Kidney epithelial cell (primary cell): ENCODE results near the gene TRIM8. TPM values are rescaled to one million over a fixed set of nuclear protein-coding genes. Genes with fewer than 3 reads are reported as not detected.
"Not testable (repeated sequence)": the region's sequence is repeated elsewhere in the genome, so short reads cannot be mapped to it uniquely, and the experiment has no call there.

ENCODE experiments used
- DNase-seq: peaks from one replicate; pipeline ENCODE4 v3.0.0-alpha.2; 2010; ENCODE audit warnings: low read depth
- H3K27me3 ChIP-seq: 2 replicates; pipeline ENCODE4 v1.6.0; 2011; ENCODE audit warnings: low read length; ENCODE audit not compliant: control insufficient read depth, insufficient read depth
- H3K36me3 ChIP-seq: 2 replicates; pipeline ENCODE4 v1.5.1; 2011; ENCODE audit warnings: low read length; ENCODE audit not compliant: control insufficient read depth, insufficient read depth
- H3K4me3 ChIP-seq: 2 replicates; pipeline ENCODE4 v1.5.1; 2011; ENCODE audit warnings: low read depth, mild to moderate bottlenecking, control low read depth, low read length
- total RNA-seq: library from RNA; depleted of rRNA; stranded (reverse); fragments of >200 nt; gene quantifications from 2 replicates; pipeline ENCODE4 v1.2.3, GENCODE V29; 2015
- TF ChIP-seq, protein P1 (sequence below): IDR thresholded peaks from 2 replicates; pipeline ENCODE4 v1.5.1; 2011; ENCODE audit warnings: mild to moderate bottlenecking, moderate library complexity, low read length, control low read depth, inconsistent platforms; ENCODE audit not compliant: insufficient read depth, poor library complexity, severe bottlenecking

Gene TRIM8
- total RNA-seq, 1 donor from 2014 or later, result 393 TPM

DNA sequence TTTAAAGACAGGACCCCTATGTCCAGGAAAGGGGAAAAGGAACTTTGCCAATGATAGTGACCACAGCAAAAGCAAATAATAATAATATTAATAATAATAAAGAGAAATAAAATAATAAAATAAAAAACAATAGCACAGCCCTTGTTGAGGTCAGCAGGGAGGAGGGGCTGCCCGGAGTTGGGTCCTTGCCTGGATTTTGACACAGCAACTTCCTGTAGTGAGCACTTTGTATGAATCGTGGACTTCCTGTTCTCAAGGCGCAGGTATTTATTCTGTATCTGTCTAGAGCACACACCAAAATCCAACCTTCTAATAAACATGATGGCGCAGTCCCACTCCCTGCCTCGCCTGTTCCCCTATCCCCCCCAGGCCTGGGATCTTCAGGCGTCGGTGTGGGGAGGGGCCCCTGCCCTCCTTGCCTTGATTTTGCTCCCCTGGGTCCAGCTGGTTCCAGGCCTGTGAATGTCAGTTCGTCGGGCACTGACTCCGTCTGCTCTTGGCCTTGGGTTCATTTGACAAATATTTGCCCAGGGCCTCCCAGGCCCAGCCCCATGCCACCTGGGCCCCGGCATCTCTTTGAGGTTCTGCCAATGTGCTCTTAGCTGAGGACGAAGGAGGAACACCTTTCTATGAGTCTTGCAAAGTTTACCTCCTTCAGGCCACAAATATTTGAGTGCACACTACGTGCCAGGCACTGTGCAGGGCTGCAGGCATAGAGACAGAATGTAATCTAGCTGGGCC is 13.9 kb downstream of the TRIM8 start:
- no peak overlapping the region for H3K4me3 ChIP-seq
- peaks cover 2% of the 10 kb centered on the region for H3K36me3 ChIP-seq
- no peaks in the 10 kb centered on the region for H3K27me3 ChIP-seq
- TF ChIP-seq, protein P1, sequence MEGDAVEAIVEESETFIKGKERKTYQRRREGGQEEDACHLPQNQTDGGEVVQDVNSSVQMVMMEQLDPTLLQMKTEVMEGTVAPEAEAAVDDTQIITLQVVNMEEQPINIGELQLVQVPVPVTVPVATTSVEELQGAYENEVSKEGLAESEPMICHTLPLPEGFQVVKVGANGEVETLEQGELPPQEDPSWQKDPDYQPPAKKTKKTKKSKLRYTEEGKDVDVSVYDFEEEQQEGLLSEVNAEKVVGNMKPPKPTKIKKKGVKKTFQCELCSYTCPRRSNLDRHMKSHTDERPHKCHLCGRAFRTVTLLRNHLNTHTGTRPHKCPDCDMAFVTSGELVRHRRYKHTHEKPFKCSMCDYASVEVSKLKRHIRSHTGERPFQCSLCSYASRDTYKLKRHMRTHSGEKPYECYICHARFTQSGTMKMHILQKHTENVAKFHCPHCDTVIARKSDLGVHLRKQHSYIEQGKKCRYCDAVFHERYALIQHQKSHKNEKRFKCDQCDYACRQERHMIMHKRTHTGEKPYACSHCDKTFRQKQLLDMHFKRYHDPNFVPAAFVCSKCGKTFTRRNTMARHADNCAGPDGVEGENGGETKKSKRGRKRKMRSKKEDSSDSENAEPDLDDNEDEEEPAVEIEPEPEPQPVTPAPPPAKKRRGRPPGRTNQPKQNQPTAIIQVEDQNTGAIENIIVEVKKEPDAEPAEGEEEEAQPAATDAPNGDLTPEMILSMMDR, result no peak
- no peak for DNase-seq

DNA sequence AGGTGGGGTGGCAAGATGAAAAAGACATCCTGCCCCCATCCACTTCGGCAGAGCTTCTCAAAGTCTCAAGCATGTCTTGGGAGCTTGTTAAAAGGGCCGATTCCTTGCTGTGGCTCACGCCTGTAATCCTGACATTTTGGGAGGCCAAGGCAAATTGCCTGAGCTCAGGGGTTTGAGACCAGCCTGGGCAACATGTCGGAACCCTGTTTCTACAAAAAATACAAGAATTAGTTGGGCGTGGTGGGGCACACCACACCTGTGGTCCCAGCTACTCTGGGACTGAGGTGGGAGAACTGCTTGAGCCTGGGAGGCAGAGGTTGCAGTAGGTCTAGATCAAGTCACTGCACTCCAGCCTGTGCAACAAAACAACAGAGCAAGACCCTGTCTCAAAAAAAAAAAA is 14.5 kb downstream of the TRIM8 start:
- TF ChIP-seq, protein P1, result no peak
- H3K27me3 ChIP-seq, result no peaks in the 10 kb centered on the region
- no peak for DNase-seq
- H3K36me3 ChIP-seq, result peaks cover 1% of the 10 kb centered on the region
- H3K4me3 ChIP-seq, result no peak overlapping the region

DNA sequence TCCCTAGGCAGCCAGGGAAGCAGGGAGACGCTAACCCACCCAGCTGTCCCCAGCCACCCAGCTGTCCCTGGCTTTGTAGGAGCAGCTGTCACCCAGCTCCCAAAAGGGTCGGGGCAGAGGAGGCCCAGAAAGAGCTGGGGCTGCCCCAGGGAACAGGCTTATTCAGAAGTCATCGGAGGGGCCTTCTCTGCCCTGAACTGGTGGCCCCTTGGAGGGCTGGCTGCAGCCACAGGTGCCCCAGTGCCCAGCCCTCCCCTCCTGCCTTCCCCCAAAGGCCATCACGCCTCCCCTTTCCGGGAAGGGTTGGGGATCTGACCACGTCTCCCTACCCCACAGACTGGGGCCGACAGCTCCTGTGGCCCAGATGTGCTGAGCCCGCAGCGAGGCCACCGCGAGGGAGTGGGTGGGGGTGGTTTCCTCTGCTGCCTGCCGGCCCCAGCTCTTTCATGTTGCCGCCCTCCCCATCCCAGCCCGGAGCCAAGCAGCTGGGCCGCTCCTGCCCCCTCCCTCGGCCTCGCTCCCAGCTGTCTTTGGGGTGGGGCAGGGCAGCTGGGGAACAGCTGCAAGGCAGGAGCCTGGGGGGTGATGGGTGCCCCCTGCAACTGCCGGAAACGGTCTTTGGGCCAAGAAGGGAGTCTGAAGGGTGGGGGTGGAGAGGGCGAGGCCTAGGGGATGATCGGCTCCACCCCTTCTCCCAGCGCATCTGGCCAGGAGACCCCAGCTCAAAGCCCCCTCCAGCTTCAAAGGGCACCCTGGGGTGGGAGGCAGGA is 16.8 kb downstream of the TRIM8 start:
- TF ChIP-seq, protein P1, result no peak
- no peaks in the 10 kb centered on the region for H3K27me3 ChIP-seq
- no peak overlapping the region for H3K4me3 ChIP-seq
- DNase-seq, result no peak
- H3K36me3 ChIP-seq, result peaks cover 1% of the 10 kb centered on the region

DNA sequence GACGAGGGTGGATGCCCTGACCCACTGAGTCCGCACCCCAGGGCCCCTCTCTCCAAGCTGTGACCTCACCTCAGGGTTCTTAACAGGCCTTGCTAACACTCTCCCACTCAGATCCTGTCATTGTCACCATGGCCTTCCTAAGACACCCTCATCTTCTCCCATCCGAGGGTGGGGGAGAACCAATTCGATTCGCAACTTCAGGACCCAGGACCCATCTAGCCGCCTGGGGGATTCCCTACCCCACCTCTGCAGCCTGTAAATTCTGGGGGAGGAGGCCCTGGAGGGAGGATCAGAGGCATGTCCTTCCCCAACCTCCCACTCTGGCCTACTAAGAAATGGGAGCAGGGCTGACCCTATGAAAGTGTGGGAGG is 17.4 kb downstream of the TRIM8 start:
- H3K4me3 ChIP-seq, result no peak overlapping the region
- H3K36me3 ChIP-seq, result peaks cover under 1% of the 10 kb centered on the region
- no peak for DNase-seq
- TF ChIP-seq, protein P1, result no peak
- no peaks in the 10 kb centered on the region for H3K27me3 ChIP-seq

DNA sequence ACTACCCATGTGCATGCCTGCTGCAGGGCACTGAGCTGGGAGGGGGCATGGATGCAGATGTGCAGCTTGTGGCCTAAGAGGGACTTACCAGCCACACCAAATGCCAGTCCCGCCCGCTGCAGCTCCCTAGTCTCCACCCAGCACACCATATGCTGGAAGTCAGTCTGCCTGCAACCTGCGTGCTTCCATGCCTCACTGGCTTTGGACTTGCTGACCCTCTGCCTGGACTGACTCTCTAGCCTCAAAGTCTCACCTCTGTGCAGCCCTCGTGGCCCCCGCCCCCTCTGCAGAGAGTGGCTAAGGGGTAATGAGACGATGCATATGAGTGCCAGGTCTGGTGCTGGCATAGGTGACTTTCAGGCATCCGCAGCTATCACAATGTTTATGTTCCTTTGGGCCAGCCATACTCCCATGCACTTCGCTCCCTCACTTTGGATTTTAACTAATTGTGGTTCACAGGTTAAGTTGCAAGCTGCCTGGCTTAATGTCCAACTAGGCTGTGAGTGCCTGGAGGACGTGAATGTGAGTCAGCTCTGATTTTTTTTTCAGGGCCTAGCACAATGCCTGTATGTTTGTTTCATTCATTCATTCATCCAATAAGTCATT is 21.7 kb downstream of the TRIM8 start:
- DNase-seq, result no peak
- TF ChIP-seq, protein P1, result no peak
- H3K36me3 ChIP-seq, result no peaks in the 10 kb centered on the region
- no peaks in the 10 kb centered on the region for H3K27me3 ChIP-seq
- no peak overlapping the region for H3K4me3 ChIP-seq

DNA sequence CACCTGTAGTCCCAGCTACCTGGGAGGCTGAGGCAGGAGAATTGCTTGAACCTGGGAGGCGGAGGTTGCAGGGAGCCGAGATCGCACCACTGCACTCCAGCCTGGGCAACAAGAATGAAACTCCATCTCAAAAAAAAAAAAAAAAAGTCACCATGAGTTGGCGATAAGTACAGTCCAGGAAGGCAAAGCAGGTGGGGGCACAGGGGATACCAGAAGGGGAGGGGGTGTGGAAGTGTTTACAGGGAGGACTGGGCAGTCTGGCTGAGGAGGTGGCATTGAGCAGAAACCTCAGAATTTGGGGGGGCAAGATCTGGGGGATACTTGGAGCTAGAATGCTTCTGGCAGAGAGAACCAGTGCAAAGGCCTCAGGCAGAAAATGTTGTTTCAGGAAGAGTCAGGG is 23.1 kb downstream of the TRIM8 start:
- not testable (repeated sequence) for H3K27me3 ChIP-seq, H3K36me3 ChIP-seq, H3K4me3 ChIP-seq, DNase-seq
